Stimulated activated CD4-positive, alpha-beta T cell treated with anti-CD3 and anti-CD28 coated beads, Interleukin-1b, Interleukin-23, amount 100 ng/mL, for 24 hours (primary cell): ENCODE results near the gene UPP1.
A peak's percentile ranks its signal among the peaks of the same experiment; 100 is the strongest.
"Not testable (repeated sequence)": the region's sequence is repeated elsewhere in the genome, so short reads cannot be mapped to it uniquely, and the experiment has no call there.

Source experiments
- DNase-seq, 4 experiments: peaks; one replicate each; pipeline ENCODE4 v3.0.0-alpha.2; 2020; ENCODE audit warnings: low read depth in 4 of 4, low spot score in 1 of 4

Gene UPP1

GRCh38 chr7:48089046-48090003, at the start of gene UPP1:
TSS of gene UPP1 (plus strand) at chr7:48089265. CDS start at chr7:48094784, 5,519 bp downstream.
- peak; percentile 55 to 86 (median 64) for DNase-seq

- DNase-seq, result no peak
Measured at GRCh38 chr7:48040944-48041652, 48.0 kb upstream of the UPP1 start.

GRCh38 chr7:48041653-48041970, 47.5 kb upstream of the UPP1 start:
- no peak for DNase-seq

GRCh38 chr7:48042216-48042615, 46.8 kb upstream of the UPP1 start:
- DNase-seq, result no peak

- no peak for DNase-seq
Measured at GRCh38 chr7:48042636-48043035, 46.4 kb upstream of the UPP1 start.

GRCh38 chr7:48045195-48045765, 43.8 kb upstream of the UPP1 start:
- no peak for DNase-seq

GRCh38 chr7:48046458-48046857, 42.6 kb upstream of the UPP1 start:
- DNase-seq, result no peak

- no peak for DNase-seq
Measured at GRCh38 chr7:48048113-48048512, 41.0 kb upstream of the UPP1 start.

GRCh38 chr7:48049850-48050249, 39.2 kb upstream of the UPP1 start:
- no peak for DNase-seq

GRCh38 chr7:48052748-48053147, 36.3 kb upstream of the UPP1 start:
- DNase-seq, result no peak

GRCh38 chr7:48053736-48054135, 35.3 kb upstream of the UPP1 start:
- no peak for DNase-seq

- no peak for DNase-seq
Measured at GRCh38 chr7:48058990-48059389, 30.1 kb upstream of the UPP1 start.

- no peak for DNase-seq
Measured at GRCh38 chr7:48059706-48060105, 29.4 kb upstream of the UPP1 start.

- no peak for DNase-seq
Measured at GRCh38 chr7:48063985-48064384, 25.1 kb upstream of the UPP1 start.

GRCh38 chr7:48067475-48067874, 21.6 kb upstream of the UPP1 start:
- DNase-seq, result no peak

- no peak for DNase-seq
Measured at GRCh38 chr7:48074204-48074654, 14.8 kb upstream of the UPP1 start.

GRCh38 chr7:48077423-48077822, 11.6 kb upstream of the UPP1 start:
- no peak for DNase-seq

- no peak for DNase-seq
Measured at GRCh38 chr7:48078470-48078869, 10.6 kb upstream of the UPP1 start.

- DNase-seq, result not testable (repeated sequence)
Measured at GRCh38 chr7:48082378-48082777, 6.7 kb upstream of the UPP1 start.

- no peak for DNase-seq
Measured at GRCh38 chr7:48083114-48083830, 5.8 kb upstream of the UPP1 start.

GRCh38 chr7:48084727-48085432, 4.2 kb upstream of the UPP1 start:
- DNase-seq, result peak in 2 of 4 experiments; percentile 39 to 66
